Breast epithelium (tissue), 3 donors: ENCODE results near the gene MDGA2.

Experiments used
- POLR2AphosphoS5 ChIP-seq, 3 donors: sonication (generic); formaldehyde crosslinking; IDR thresholded peaks; one replicate each; pipeline ENCODE4 v1.6.1; 2017; ENCODE audit warnings: antibody characterized with exemption in 3 of 3
- TF ChIP-seq, protein P1 (sequence below), 3 donors: fragments of 450-650 bp; IDR thresholded peaks; one replicate each; pipeline ENCODE4 v1.5.1; 2016 to 2017; ENCODE audit warnings: antibody characterized with exemption in 3 of 3, mild to moderate bottlenecking in 3 of 3, moderate library complexity in 3 of 3

DNA sequence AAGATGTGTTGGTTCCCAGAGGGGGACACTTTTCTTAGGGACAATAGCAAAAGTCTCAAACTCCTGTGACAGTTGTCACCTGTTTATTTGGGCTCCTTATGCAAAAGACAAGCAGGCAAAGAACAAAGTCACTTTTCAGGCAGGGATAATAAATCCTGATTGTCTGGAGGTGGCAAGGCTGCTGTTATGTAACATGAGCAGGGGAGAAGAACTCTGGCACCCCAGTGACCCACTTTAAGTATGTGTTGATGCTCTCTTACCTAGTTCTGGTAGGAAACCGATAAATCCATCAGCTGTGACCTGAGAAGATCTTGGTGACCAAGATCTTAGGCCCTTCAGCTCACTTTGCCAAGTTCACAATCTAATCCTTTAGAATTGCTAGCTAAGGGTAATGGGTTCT lies 17.4 kb downstream of the MDGA2 start:
- TF ChIP-seq, protein P1, sequence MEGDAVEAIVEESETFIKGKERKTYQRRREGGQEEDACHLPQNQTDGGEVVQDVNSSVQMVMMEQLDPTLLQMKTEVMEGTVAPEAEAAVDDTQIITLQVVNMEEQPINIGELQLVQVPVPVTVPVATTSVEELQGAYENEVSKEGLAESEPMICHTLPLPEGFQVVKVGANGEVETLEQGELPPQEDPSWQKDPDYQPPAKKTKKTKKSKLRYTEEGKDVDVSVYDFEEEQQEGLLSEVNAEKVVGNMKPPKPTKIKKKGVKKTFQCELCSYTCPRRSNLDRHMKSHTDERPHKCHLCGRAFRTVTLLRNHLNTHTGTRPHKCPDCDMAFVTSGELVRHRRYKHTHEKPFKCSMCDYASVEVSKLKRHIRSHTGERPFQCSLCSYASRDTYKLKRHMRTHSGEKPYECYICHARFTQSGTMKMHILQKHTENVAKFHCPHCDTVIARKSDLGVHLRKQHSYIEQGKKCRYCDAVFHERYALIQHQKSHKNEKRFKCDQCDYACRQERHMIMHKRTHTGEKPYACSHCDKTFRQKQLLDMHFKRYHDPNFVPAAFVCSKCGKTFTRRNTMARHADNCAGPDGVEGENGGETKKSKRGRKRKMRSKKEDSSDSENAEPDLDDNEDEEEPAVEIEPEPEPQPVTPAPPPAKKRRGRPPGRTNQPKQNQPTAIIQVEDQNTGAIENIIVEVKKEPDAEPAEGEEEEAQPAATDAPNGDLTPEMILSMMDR (IDR thresholded peaks at IDR 0.05) = no peak
- TF ChIP-seq POLR2AphosphoS5 (IDR thresholded peaks at IDR 0.05) = no peak
